SK-N-SH (cell line): ENCODE results near the gene ATP8B3. TPM values are rescaled to one million over a fixed set of nuclear protein-coding genes. Genes with fewer than 3 reads are reported as not detected.

ENCODE experiments used
- CTCF ChIA-PET: fragments of 300-600, 350-600 bp; formaldehyde crosslinking; extraction: SDS; loops from one replicate; lab custom pipeline; 2021; lab: Yijun Ruan, JAX
- POLR2A ChIA-PET: fragments of 350-600 bp; sonication (Branson Sonifier 250); formaldehyde crosslinking; extraction: SDS; loops from one replicate; lab custom pipeline; 2020; ENCODE audit warnings: antibody characterized with exemption, inconsistent platforms; lab: Yijun Ruan, JAX
- DNase-seq: peaks from one replicate; pipeline ENCODE4 v3.0.0; 2012
- H2AFZ ChIP-seq: fragments of 200-600 bp; sonication (generic); 2 replicates; pipeline ENCODE4 v1.8.1; 2016; ENCODE audit warnings: antibody characterized with exemption, mild to moderate bottlenecking, low read depth
- H3F3A ChIP-seq: fragments of 200-600 bp; sonication (generic); replicated peaks from 2 replicates; pipeline ENCODE3; 2016; ENCODE audit warnings: antibody characterized with exemption, mild to moderate bottlenecking; ENCODE audit not compliant: insufficient read depth
- H3K27ac ChIP-seq, 2 experiments: fragments of 200-500 bp in 1 of 2; fragments of 200-600 bp in 1 of 2; sonication (Bioruptor generic) in 1 of 2; sonication (generic), shearing (Covaris generic) in 1 of 2; 2 replicates each; pipeline versions ENCODE4 v1.5.1 to v1.6.1; 2014 to 2016; ENCODE audit warnings: low read depth in 2 of 2, inconsistent platforms in 1 of 2, low read length in 1 of 2, mild to moderate bottlenecking in 1 of 2, mixed read lengths in 1 of 2
- H3K27me3 ChIP-seq: fragments of 200-600 bp; sonication (generic), shearing (Covaris generic); 2 replicates; pipeline ENCODE4 v1.6.1; 2016; ENCODE audit warnings: mixed run types; ENCODE audit not compliant: insufficient read depth
- H3K36me3 ChIP-seq, 2 experiments: fragments of 200-500 bp in 1 of 2; fragments of 200-600 bp in 1 of 2; sonication (Bioruptor generic) in 1 of 2; sonication (generic) in 1 of 2; replicated peaks in 1 of 2; 2 replicates each; pipeline versions ENCODE3 to v1.5.1; 2014 to 2016; ENCODE audit warnings: low read length in 1 of 2, mild to moderate bottlenecking in 1 of 2; ENCODE audit not compliant: insufficient read depth in 2 of 2, control insufficient read depth in 1 of 2
- H3K4me1 ChIP-seq, 2 experiments: fragments of 200-500 bp in 1 of 2; fragments of 200-600 bp in 1 of 2; sonication (Bioruptor generic) in 1 of 2; sonication (generic), shearing (Covaris generic) in 1 of 2; 2 replicates each; pipeline versions ENCODE4 v1.5.1 to v1.6.1; 2014 to 2016; ENCODE audit warnings: low read depth in 1 of 2, low read length in 1 of 2, mixed run types in 1 of 2; ENCODE audit not compliant: insufficient read depth in 2 of 2, control insufficient read depth in 1 of 2
- H3K4me2 ChIP-seq: fragments of 200-600 bp; sonication (generic), shearing (Covaris generic); 2 replicates; pipeline ENCODE4 v1.6.1; 2017; ENCODE audit warnings: mixed run types
- H3K4me3 ChIP-seq, 2 experiments: fragments of 200-500 bp in 1 of 2; fragments of 200-600 bp in 1 of 2; sonication (Bioruptor generic) in 1 of 2; sonication (generic), shearing (Covaris generic) in 1 of 2; 2 replicates each; pipeline versions ENCODE4 v1.5.1 to v1.8.1; 2014 to 2016; ENCODE audit warnings: low read depth in 2 of 2, inconsistent platforms in 1 of 2, low read length in 1 of 2, mild to moderate bottlenecking in 1 of 2, mixed read lengths in 1 of 2, moderate library complexity in 1 of 2
- H3K79me2 ChIP-seq: fragments of 200-600 bp; sonication (generic); 2 replicates; pipeline ENCODE4 v1.8.1; 2017; ENCODE audit warnings: mild to moderate bottlenecking; ENCODE audit not compliant: insufficient read depth
- H3K9ac ChIP-seq: fragments of 200-600 bp; sonication (generic); 2 replicates; pipeline ENCODE4 v1.6.1; 2017; ENCODE audit warnings: mixed run types
- H3K9me2 ChIP-seq: fragments of 200-600 bp; sonication (generic); 2 replicates; pipeline ENCODE4 v1.6.1; 2017; ENCODE audit warnings: mixed run types
- H3K9me3 ChIP-seq: fragments of 200-600 bp; sonication (generic); 2 replicates; pipeline ENCODE4 v1.6.1; 2017; ENCODE audit warnings: mixed run types, mild to moderate bottlenecking, moderate library complexity
- H4K20me1 ChIP-seq: fragments of 200-600 bp; sonication (generic); 2 replicates; pipeline ENCODE4 v1.6.1; 2017; ENCODE audit warnings: mild to moderate bottlenecking, mixed run types; ENCODE audit not compliant: insufficient read depth
- CHD2 ChIP-seq: fragments of 150-350 bp; IDR thresholded peaks from 2 replicates; pipeline ENCODE4 v1.6.1; 2018; ENCODE audit warnings: low read length; ENCODE audit not compliant: partially characterized antibody
- ELF1 ChIP-seq: IDR thresholded peaks from 2 replicates; pipeline ENCODE4 v1.4.0; 2012
- EP300 ChIP-seq, 2 experiments: IDR thresholded peaks; 2 replicates each; pipeline versions ENCODE4 v1.4.0 to v1.6.1; 2012; ENCODE audit warnings: borderline replicate concordance in 1 of 2, low read depth in 1 of 2, low read length in 1 of 2
- FOXM1 ChIP-seq: IDR thresholded peaks from 2 replicates; pipeline ENCODE4 v1.4.0; 2012; ENCODE audit warnings: low read depth, mild to moderate bottlenecking
- GATA2 ChIP-seq: sonication (generic); formaldehyde crosslinking; IDR thresholded peaks from 2 replicates; pipeline ENCODE4 v1.5.0; 2020; ENCODE audit warnings: mild to moderate bottlenecking, missing genetic modification reagents
- NFIC ChIP-seq: IDR thresholded peaks from 2 replicates; pipeline ENCODE4 v1.4.0; 2012; ENCODE audit warnings: borderline replicate concordance
- NRF1 ChIP-seq: IDR thresholded peaks from 2 replicates; pipeline ENCODE4 v1.6.1; 2012; ENCODE audit warnings: low read depth, mild to moderate bottlenecking, low read length
- POLR2AphosphoS5 ChIP-seq: IDR thresholded peaks from 2 replicates; pipeline ENCODE4 v1.6.1; 2012; ENCODE audit warnings: low read depth, low read length
- RCOR1 ChIP-seq: fragments of 150-350 bp; IDR thresholded peaks from 2 replicates; pipeline ENCODE4 v1.6.1; 2017; ENCODE audit warnings: antibody characterized with exemption, low read length
- SIN3A ChIP-seq: IDR thresholded peaks from 2 replicates; pipeline ENCODE4 v1.6.1; 2012; ENCODE audit warnings: low read depth, mild to moderate bottlenecking, low read length, moderate library complexity, borderline replicate concordance
- SMC3 ChIP-seq: IDR thresholded peaks from 2 replicates; pipeline ENCODE4 v1.6.1; 2012; ENCODE audit warnings: low read depth, low read length, improper control_type of control experiment
- TAF1 ChIP-seq: IDR thresholded peaks from 2 replicates; pipeline ENCODE4 v1.6.1; 2012; ENCODE audit warnings: low read depth, mild to moderate bottlenecking, low read length, moderate library complexity, borderline replicate concordance
- TCF12 ChIP-seq: IDR thresholded peaks from 2 replicates; pipeline ENCODE4 v1.4.0; 2012
- TEAD4 ChIP-seq: IDR thresholded peaks from 2 replicates; pipeline ENCODE4 v1.4.0; 2012; ENCODE audit warnings: mild to moderate bottlenecking, borderline replicate concordance; ENCODE audit not compliant: insufficient read depth
- WGBS: methylation state at CpG from one replicate; pipeline ENCODE4 v1.1.6; 2017; ENCODE audit warnings: low lambda C conversion rate; 5-methylcytosine and 5-hydroxymethylcytosine counted together
- polyA plus RNA-seq, 3 experiments: library from polyadenylated mRNA; depleted of rRNA; stranded (reverse); fragments of >200 nt; gene quantifications; 2 replicates each; pipeline ENCODE4 v1.2.3, GENCODE V29; 2012
- TF ChIP-seq, protein P1 (sequence below): IDR thresholded peaks from 2 replicates; pipeline ENCODE4; 2012
- TF ChIP-seq, protein P2 (sequence below): IDR thresholded peaks from 2 replicates; pipeline ENCODE4 v1.4.0; 2012; ENCODE audit warnings: low read depth, borderline replicate concordance
- TF ChIP-seq, protein P3 (sequence below): fragments of 150-350 bp; IDR thresholded peaks from 2 replicates; pipeline ENCODE4 v1.6.1; 2017; ENCODE audit warnings: antibody characterized with exemption, low read length, low read depth, borderline replicate concordance
- TF ChIP-seq, protein P4 (sequence below): IDR thresholded peaks from 2 replicates; pipeline ENCODE4 v1.4.0; 2012; ENCODE audit warnings: low read depth
- TF ChIP-seq, protein P5 (sequence below): fragments of 150-350 bp; IDR thresholded peaks from 2 replicates; pipeline ENCODE4 v1.6.1; 2016; ENCODE audit warnings: mild to moderate bottlenecking, low read depth, low read length

Gene ATP8B3
- polyA plus RNA-seq, 1 of the 3 experiments (the other 2 are of a cell fraction): 8.0 TPM

DNA sequence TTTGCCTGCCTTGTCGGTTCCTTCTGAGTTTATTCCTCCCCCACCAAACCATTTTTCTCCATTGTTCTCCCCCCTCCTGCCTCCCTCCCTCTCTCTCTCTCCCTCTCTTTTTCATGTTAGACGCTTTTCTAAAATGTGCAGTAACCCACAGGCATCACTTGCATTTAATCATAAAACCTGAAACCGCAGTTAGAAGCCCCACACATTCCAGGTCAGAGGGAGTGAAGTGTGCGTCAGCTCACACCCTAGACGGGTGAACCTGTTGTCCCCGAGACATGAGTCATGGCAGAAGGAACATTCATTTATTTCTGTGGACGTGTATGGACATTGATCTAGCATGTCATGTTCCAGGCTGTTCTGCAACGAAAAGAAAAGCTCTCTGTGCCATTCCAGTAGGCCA lies 38.9 kb downstream of the ATP8B3 start:
- Histone ChIP-seq H3K4me3 (no peak overlapping the region), H3F3A (peaks cover 3% of the 10 kb centered on the region), H3K9ac (no peak overlapping the region), H2AFZ (no peak overlapping the region), H3K79me2 (no peaks in the 10 kb centered on the region), H3K9me2 (no peaks in the 10 kb centered on the region), H3K4me1 (no peaks in the 10 kb centered on the region), H3K27ac (no peak overlapping the region), H4K20me1 (no peaks in the 10 kb centered on the region), H3K4me2 (no peak overlapping the region), H3K27me3 (peaks cover 59% of the 10 kb centered on the region), H3K36me3 (no peaks in the 10 kb centered on the region), H3K9me3 (peaks cover 8% of the 10 kb centered on the region; the same call in 1 of the 2 replicates)
- TF ChIP-seq, protein P1, sequence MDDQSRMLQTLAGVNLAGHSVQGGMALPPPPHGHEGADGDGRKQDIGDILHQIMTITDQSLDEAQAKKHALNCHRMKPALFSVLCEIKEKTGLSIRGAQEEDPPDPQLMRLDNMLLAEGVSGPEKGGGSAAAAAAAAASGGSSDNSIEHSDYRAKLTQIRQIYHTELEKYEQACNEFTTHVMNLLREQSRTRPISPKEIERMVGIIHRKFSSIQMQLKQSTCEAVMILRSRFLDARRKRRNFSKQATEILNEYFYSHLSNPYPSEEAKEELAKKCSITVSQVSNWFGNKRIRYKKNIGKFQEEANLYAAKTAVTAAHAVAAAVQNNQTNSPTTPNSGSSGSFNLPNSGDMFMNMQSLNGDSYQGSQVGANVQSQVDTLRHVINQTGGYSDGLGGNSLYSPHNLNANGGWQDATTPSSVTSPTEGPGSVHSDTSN: no peak
- TF ChIP-seq SMC3 (no peak), TEAD4 (no peak), TCF12 (no peak), ELF1 (no peak), FOXM1 (no peak), POLR2AphosphoS5 (no peak), EP300 (IDR thresholded peaks at IDR 0.05; ENCODE audit: borderline replicate concordance in 1 of 2, low read depth in 1 of 2, low read length in 1 of 2) (no peak)
- TF ChIP-seq, protein P2, sequence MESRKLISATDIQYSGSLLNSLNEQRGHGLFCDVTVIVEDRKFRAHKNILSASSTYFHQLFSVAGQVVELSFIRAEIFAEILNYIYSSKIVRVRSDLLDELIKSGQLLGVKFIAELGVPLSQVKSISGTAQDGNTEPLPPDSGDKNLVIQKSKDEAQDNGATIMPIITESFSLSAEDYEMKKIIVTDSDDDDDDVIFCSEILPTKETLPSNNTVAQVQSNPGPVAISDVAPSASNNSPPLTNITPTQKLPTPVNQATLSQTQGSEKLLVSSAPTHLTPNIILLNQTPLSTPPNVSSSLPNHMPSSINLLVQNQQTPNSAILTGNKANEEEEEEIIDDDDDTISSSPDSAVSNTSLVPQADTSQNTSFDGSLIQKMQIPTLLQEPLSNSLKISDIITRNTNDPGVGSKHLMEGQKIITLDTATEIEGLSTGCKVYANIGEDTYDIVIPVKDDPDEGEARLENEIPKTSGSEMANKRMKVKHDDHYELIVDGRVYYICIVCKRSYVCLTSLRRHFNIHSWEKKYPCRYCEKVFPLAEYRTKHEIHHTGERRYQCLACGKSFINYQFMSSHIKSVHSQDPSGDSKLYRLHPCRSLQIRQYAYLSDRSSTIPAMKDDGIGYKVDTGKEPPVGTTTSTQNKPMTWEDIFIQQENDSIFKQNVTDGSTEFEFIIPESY: no peak
- TF ChIP-seq, protein P3, sequence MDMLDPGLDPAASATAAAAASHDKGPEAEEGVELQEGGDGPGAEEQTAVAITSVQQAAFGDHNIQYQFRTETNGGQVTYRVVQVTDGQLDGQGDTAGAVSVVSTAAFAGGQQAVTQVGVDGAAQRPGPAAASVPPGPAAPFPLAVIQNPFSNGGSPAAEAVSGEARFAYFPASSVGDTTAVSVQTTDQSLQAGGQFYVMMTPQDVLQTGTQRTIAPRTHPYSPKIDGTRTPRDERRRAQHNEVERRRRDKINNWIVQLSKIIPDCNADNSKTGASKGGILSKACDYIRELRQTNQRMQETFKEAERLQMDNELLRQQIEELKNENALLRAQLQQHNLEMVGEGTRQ: no peak
- ChIA-PET CTCF (interaction anchor here (0.7 to 3.3 kb wide), 8 partner anchors 9 to 227 kb away, joined by 4 to 22 read pairs (median 10); no protein-coding TSS in a partner anchor), POLR2A (no interaction called here)
- 4% methylated on average over 8 of the region's 8 CpGs for WGBS
- DNase-seq: no peak

DNA sequence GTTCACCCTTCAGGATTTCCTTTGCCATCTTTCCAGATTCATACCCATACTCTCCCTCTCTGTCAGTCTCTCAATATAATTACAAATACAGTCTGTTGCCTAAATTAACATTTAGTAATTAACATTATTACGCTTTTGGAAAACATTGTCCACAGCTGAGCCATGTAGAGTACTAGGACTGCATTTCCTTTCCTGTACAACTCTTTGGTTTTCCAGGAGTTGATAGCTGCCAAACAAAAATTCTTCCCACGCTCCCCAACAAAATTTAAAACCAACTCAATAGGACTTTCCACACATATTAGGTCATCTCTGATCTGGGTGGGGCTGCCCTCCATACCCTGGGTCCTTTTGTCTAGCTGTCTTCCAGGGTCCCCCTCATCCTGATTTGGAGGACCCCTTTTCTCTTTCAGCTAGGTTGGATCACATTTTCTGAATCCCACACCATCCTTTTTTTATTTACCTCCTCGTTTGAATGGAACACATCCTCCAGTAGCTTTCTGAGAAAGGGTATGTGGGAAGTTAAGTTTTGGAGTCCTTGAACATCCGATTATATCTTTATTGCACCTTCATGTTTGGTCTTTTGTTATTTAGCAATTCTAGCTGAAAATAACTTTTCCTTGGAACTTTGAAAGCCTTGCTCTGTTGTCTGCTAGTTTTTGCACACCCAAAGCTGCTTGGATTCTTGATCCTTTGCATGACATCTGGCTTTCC lies 41.1 kb downstream of the ATP8B3 start:
- Histone ChIP-seq H3K27ac (no peak overlapping the region), H3K79me2 (no peaks in the 10 kb centered on the region), H3K4me2 (no peak overlapping the region), H3K4me3 (no peak overlapping the region), H3K9ac (no peak overlapping the region), H3K9me3 (peaks cover 8% of the 10 kb centered on the region; the same call in 1 of the 2 replicates), H2AFZ (no peak overlapping the region), H3K36me3 (no peaks in the 10 kb centered on the region), H3K9me2 (no peaks in the 10 kb centered on the region), H4K20me1 (0 out of 2 replicates have a peak, but pooled peaks cover 4% of the 10 kb centered on the region), H3K4me1 (no peaks in the 10 kb centered on the region), H3F3A (peaks cover 3% of the 10 kb centered on the region), H3K27me3 (peaks cover 63% of the 10 kb centered on the region)
- WGBS: 19% methylated on average over 4 of the region's 4 CpGs
- ChIA-PET POLR2A (no interaction called here), CTCF (interaction anchor here (0.6 to 3.3 kb wide), 10 partner anchors 9 to 225 kb away, joined by 3 to 17 read pairs (median 6); no protein-coding TSS in a partner anchor)
- DNase-seq: no peak
- TF ChIP-seq TCF12: no peak
- no peak for TF ChIP-seq NFIC
- TF ChIP-seq, protein P4, sequence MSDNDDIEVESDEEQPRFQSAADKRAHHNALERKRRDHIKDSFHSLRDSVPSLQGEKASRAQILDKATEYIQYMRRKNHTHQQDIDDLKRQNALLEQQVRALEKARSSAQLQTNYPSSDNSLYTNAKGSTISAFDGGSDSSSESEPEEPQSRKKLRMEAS: no peak
- TF ChIP-seq, protein P2: no peak
- no peak for TF ChIP-seq EP300 (IDR thresholded peaks at IDR 0.05; ENCODE audit: borderline replicate concordance in 1 of 2, low read depth in 1 of 2, low read length in 1 of 2)
- TF ChIP-seq SIN3A: no peak
- TF ChIP-seq, protein P5, sequence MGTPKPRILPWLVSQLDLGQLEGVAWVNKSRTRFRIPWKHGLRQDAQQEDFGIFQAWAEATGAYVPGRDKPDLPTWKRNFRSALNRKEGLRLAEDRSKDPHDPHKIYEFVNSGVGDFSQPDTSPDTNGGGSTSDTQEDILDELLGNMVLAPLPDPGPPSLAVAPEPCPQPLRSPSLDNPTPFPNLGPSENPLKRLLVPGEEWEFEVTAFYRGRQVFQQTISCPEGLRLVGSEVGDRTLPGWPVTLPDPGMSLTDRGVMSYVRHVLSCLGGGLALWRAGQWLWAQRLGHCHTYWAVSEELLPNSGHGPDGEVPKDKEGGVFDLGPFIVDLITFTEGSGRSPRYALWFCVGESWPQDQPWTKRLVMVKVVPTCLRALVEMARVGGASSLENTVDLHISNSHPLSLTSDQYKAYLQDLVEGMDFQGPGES: no peak
- TF ChIP-seq NRF1: no peak
- no peak for TF ChIP-seq TAF1
- TF ChIP-seq RCOR1: no peak
- TF ChIP-seq CHD2: no peak
- TF ChIP-seq GATA2: no peak
